Activated CD4-positive, alpha-beta T cell treated with anti-CD3 and anti-CD28 coated beads, Interleukin-2, amount 10 ng/mL, durations not matched to agents 24 days and 14 days (primary cell): ENCODE data around the gene TRPC6. TPM values are rescaled to one million over a fixed set of nuclear protein-coding genes. Genes with fewer than 3 reads are reported as not detected.

Experiments used
- DNase-seq: peaks from one replicate; pipeline ENCODE4 v3.0.0; 2022
- H3K27ac Mint-ChIP-seq: one replicate; pipeline ENCODE4 v1.8.0; 2022; ENCODE audit warnings: mild to moderate bottlenecking, mixed read lengths
- H3K27me3 Mint-ChIP-seq: one replicate; pipeline ENCODE4 v1.8.0; 2022; ENCODE audit warnings: mixed read lengths
- H3K36me3 Mint-ChIP-seq: one replicate; pipeline ENCODE4 v1.8.0; 2022; ENCODE audit warnings: low read depth, mild to moderate bottlenecking, mixed read lengths
- H3K4me1 Mint-ChIP-seq: one replicate; pipeline ENCODE4 v1.8.0; 2021; ENCODE audit warnings: mixed read lengths
- H3K4me3 Mint-ChIP-seq: one replicate; pipeline ENCODE4 v1.8.0; 2022; ENCODE audit warnings: mild to moderate bottlenecking, moderate library complexity, mixed read lengths
- H3K9me3 Mint-ChIP-seq: one replicate; pipeline ENCODE4 v1.8.0; 2021; ENCODE audit warnings: mixed read lengths
- intact Hi-C: fragments of 100-400 bp; cut with micrococcal nuclease; formaldehyde crosslinking; loops from one replicate; pipeline ENCODE4 v1.15.1; 2023
- total RNA-seq: library from RNA; stranded (reverse); gene quantifications from 2 replicates; pipeline ENCODE4 v1.2.3, GENCODE V29; 2022

TRPC6 gene
- not detected in 2 replicates for total RNA-seq

- peaks cover 22% of the 10 kb centered on the region for H3K27me3 Mint-ChIP-seq
- peaks cover 8% of the 10 kb centered on the region for H3K9me3 Mint-ChIP-seq
- H3K36me3 Mint-ChIP-seq, result no peaks in the 10 kb centered on the region
- no peaks in the 10 kb centered on the region for H3K4me1 Mint-ChIP-seq
- H3K27ac Mint-ChIP-seq, result no peak within 1 kb of the TSS
- intact Hi-C loops, result no loop called here
- no peak within 1 kb of the TSS for H3K4me3 Mint-ChIP-seq
- DNase-seq, result no peak
These were observed at the start of gene TRPC6 for GRCh38 chr11:101583251-101584128. Gene TRPC6, minus strand, starts transcription at chr11:101584007. Its CDS starts 504 bp downstream, at chr11:101583503.

GRCh38 chr11:101620026-101620425 is 36.2 kb upstream of the TRPC6 start:
- H3K9me3 Mint-ChIP-seq, result no peaks in the 10 kb centered on the region
- H3K27me3 Mint-ChIP-seq, result no peaks in the 10 kb centered on the region
- intact Hi-C loops, result no loop called here
- H3K36me3 Mint-ChIP-seq, result no peaks in the 10 kb centered on the region
- no peak overlapping the region for H3K4me3 Mint-ChIP-seq
- no peak overlapping the region for H3K27ac Mint-ChIP-seq
- peak; percentile 18 for DNase-seq
- H3K4me1 Mint-ChIP-seq, result no peaks in the 10 kb centered on the region

- Mint-ChIP-seq H3K4me1 (no peaks in the 10 kb centered on the region), H3K27me3 (no peaks in the 10 kb centered on the region), H3K9me3 (no peaks in the 10 kb centered on the region), H3K36me3 (no peaks in the 10 kb centered on the region), H3K4me3 (no peak overlapping the region), H3K27ac (no peak overlapping the region)
- intact Hi-C loops, result no loop called here
- peak; percentile 25 for DNase-seq
These were observed 34.9 kb upstream of the TRPC6 start for GRCh38 chr11:101618709-101619108.

- Mint-ChIP-seq H3K27me3 (no peaks in the 10 kb centered on the region), H3K27ac (no peak overlapping the region), H3K4me3 (no peak overlapping the region), H3K9me3 (no peaks in the 10 kb centered on the region), H3K36me3 (no peaks in the 10 kb centered on the region), H3K4me1 (no peaks in the 10 kb centered on the region)
- intact Hi-C loops, result no loop called here
- peak; percentile 36 for DNase-seq
These were observed 34.0 kb upstream of the TRPC6 start for GRCh38 chr11:101617735-101618332.

- H3K9me3 Mint-ChIP-seq, result no peaks in the 10 kb centered on the region
- no peaks in the 10 kb centered on the region for H3K4me1 Mint-ChIP-seq
These were observed 28.7 kb upstream of the TRPC6 start for GRCh38 chr11:101612481-101612880.

GRCh38 chr11:101600924-101601323 is 17.1 kb upstream of the TRPC6 start:
- intact Hi-C loops, result no loop called here
- no peak for DNase-seq
- Mint-ChIP-seq H3K27ac (no peak overlapping the region), H3K4me3 (no peak overlapping the region), H3K9me3 (no peaks in the 10 kb centered on the region), H3K4me1 (no peaks in the 10 kb centered on the region), H3K27me3 (no peaks in the 10 kb centered on the region), H3K36me3 (no peaks in the 10 kb centered on the region)

More at GRCh38 chr11:101612481-101612880, 28.7 kb upstream of the TRPC6 start:
- H3K4me3 Mint-ChIP-seq, result no peak overlapping the region
- H3K27ac Mint-ChIP-seq, result no peak overlapping the region
- no peaks in the 10 kb centered on the region for H3K27me3 Mint-ChIP-seq
- intact Hi-C loops, result no loop called here
- H3K36me3 Mint-ChIP-seq, result no peaks in the 10 kb centered on the region
- no peak for DNase-seq

GRCh38 chr11:101586965-101587364 is 3.2 kb upstream of the TRPC6 start:
- peaks cover 17% of the 10 kb centered on the region for H3K27me3 Mint-ChIP-seq
- intact Hi-C loops, result no loop called here
- H3K9me3 Mint-ChIP-seq, result peaks cover 8% of the 10 kb centered on the region
- no peaks in the 10 kb centered on the region for H3K4me1 Mint-ChIP-seq
- DNase-seq, result no peak
- H3K27ac Mint-ChIP-seq, result no peak overlapping the region
- no peaks in the 10 kb centered on the region for H3K36me3 Mint-ChIP-seq
- H3K4me3 Mint-ChIP-seq, result no peak overlapping the region

GRCh38 chr11:101584655-101585054 is 848 bp upstream of the TRPC6 start:
- H3K4me1 Mint-ChIP-seq, result no peaks in the 10 kb centered on the region

GRCh38 chr11:101584129-101584515 is 315 bp upstream of the TRPC6 start:
- H3K4me1 Mint-ChIP-seq, result no peaks in the 10 kb centered on the region
- no peak for DNase-seq
- intact Hi-C loops, result no loop called here
- H3K9me3 Mint-ChIP-seq, result peaks cover 8% of the 10 kb centered on the region
- no peak overlapping the region for H3K4me3 Mint-ChIP-seq
- no peaks in the 10 kb centered on the region for H3K36me3 Mint-ChIP-seq
- H3K27ac Mint-ChIP-seq, result no peak overlapping the region
- H3K27me3 Mint-ChIP-seq, result peaks cover 22% of the 10 kb centered on the region

More at GRCh38 chr11:101584655-101585054, 848 bp upstream of the TRPC6 start:
- Mint-ChIP-seq H3K27me3 (peaks cover 22% of the 10 kb centered on the region), H3K9me3 (peaks cover 8% of the 10 kb centered on the region), H3K36me3 (no peaks in the 10 kb centered on the region), H3K27ac (no peak overlapping the region), H3K4me3 (no peak overlapping the region)
- intact Hi-C loops, result no loop called here
- no peak for DNase-seq

GRCh38 chr11:101582989-101583250 is 887 bp downstream of the TRPC6 start:
- H3K27ac Mint-ChIP-seq, result no peak overlapping the region
- intact Hi-C loops, result no loop called here
- H3K4me1 Mint-ChIP-seq, result no peaks in the 10 kb centered on the region

GRCh38 chr11:101582236-101582988 is 1.4 kb downstream of the TRPC6 start:
- H3K36me3 Mint-ChIP-seq, result no peaks in the 10 kb centered on the region
- H3K4me3 Mint-ChIP-seq, result no peak overlapping the region
- DNase-seq, result no peak
- H3K4me1 Mint-ChIP-seq, result no peaks in the 10 kb centered on the region
- H3K9me3 Mint-ChIP-seq, result peaks cover 8% of the 10 kb centered on the region
- intact Hi-C loops, result no loop called here
- no peak overlapping the region for H3K27ac Mint-ChIP-seq
- H3K27me3 Mint-ChIP-seq, result peaks cover 22% of the 10 kb centered on the region

More at GRCh38 chr11:101582989-101583250, 887 bp downstream of the TRPC6 start:
- Mint-ChIP-seq H3K36me3 (no peaks in the 10 kb centered on the region), H3K27me3 (peaks cover 22% of the 10 kb centered on the region), H3K9me3 (peaks cover 8% of the 10 kb centered on the region), H3K4me3 (no peak overlapping the region)
- no peak for DNase-seq

- Mint-ChIP-seq H3K36me3 (no peaks in the 10 kb centered on the region), H3K27ac (no peak overlapping the region), H3K27me3 (peaks cover 7% of the 10 kb centered on the region), H3K9me3 (peaks cover 2% of the 10 kb centered on the region), H3K4me3 (no peak overlapping the region), H3K4me1 (no peaks in the 10 kb centered on the region)
- intact Hi-C loops, result no loop called here
- no peak for DNase-seq
These were observed 6.3 kb downstream of the TRPC6 start for GRCh38 chr11:101577461-101577860.

- H3K36me3 Mint-ChIP-seq, result no peaks in the 10 kb centered on the region
- H3K9me3 Mint-ChIP-seq, result no peaks in the 10 kb centered on the region
- H3K27me3 Mint-ChIP-seq, result peaks cover 4% of the 10 kb centered on the region
- H3K27ac Mint-ChIP-seq, result no peak overlapping the region
- no peak overlapping the region for H3K4me3 Mint-ChIP-seq
- intact Hi-C loops, result no loop called here
- DNase-seq, result no peak
- no peaks in the 10 kb centered on the region for H3K4me1 Mint-ChIP-seq
These were observed 7.4 kb downstream of the TRPC6 start for GRCh38 chr11:101576456-101576855.

GRCh38 chr11:101574886-101575285 is 8.9 kb downstream of the TRPC6 start:
- H3K9me3 Mint-ChIP-seq, result no peaks in the 10 kb centered on the region
- H3K4me3 Mint-ChIP-seq, result no peak overlapping the region
- H3K4me1 Mint-ChIP-seq, result no peaks in the 10 kb centered on the region
- intact Hi-C loops, result no loop called here
- no peaks in the 10 kb centered on the region for H3K36me3 Mint-ChIP-seq
- no peak overlapping the region for H3K27ac Mint-ChIP-seq
- no peaks in the 10 kb centered on the region for H3K27me3 Mint-ChIP-seq
- DNase-seq, result no peak
